SU-DHL-6 (cell line): ENCODE measurements around the gene MAP3K10.

Source experiments
- H2AFZ ChIP-seq: fragments of 200-600 bp; sonication (generic); 2 replicates; pipeline ENCODE4 v1.6.1; 2014; ENCODE audit warnings: low read depth, mild to moderate bottlenecking, moderate library complexity, mixed read lengths, antibody characterized with exemption, low read length; ENCODE audit not compliant: severe bottlenecking
- H3F3A ChIP-seq: fragments of 200-600 bp; shearing (Covaris generic); 2 replicates; pipeline ENCODE4 v1.6.0; 2016; ENCODE audit warnings: antibody characterized with exemption, mild to moderate bottlenecking; ENCODE audit not compliant: insufficient read depth
- H3K27ac ChIP-seq: fragments of 200-600 bp; sonication (generic); 2 replicates; pipeline ENCODE4 v1.5.1; 2016; ENCODE audit warnings: low read depth, mild to moderate bottlenecking, low read length, moderate library complexity, mixed read lengths
- H3K27me3 ChIP-seq: fragments of 200-600 bp; sonication (generic), shearing (Covaris generic); 2 replicates; pipeline ENCODE4 v1.6.0; 2014; ENCODE audit warnings: mild to moderate bottlenecking, low read length
- H3K36me3 ChIP-seq: fragments of 200-600 bp; sonication (generic); 2 replicates; pipeline ENCODE4 v1.6.1; 2014; ENCODE audit warnings: mild to moderate bottlenecking, low read length, mixed read lengths
- H3K4me2 ChIP-seq: fragments of 300-600, 200-600 bp; shearing (Covaris generic), sonication (generic); 2 replicates; pipeline ENCODE4 v1.6.0; 2014; ENCODE audit warnings: low read length, low read depth, mild to moderate bottlenecking; ENCODE audit not compliant: poor library complexity, severe bottlenecking
- H3K4me3 ChIP-seq: fragments of 200-600 bp; sonication (generic); 2 replicates; pipeline ENCODE4 v1.5.1; 2014; ENCODE audit warnings: antibody characterized with exemption, low read length, mild to moderate bottlenecking, mixed read lengths; ENCODE audit not compliant: insufficient read depth, poor library complexity, severe bottlenecking
- H3K79me2 ChIP-seq: fragments of 200-600 bp; sonication (generic); 2 replicates; pipeline ENCODE4 v1.6.1; 2014; ENCODE audit warnings: mild to moderate bottlenecking, low read length, moderate library complexity; ENCODE audit not compliant: insufficient read depth
- H3K9ac ChIP-seq: fragments of 200-600 bp; sonication (generic); 2 replicates; pipeline ENCODE4 v1.7.0; 2014; ENCODE audit warnings: mild to moderate bottlenecking, low read length
- H3K9me2 ChIP-seq: fragments of 200-600 bp; sonication (generic); replicated peaks from 2 replicates; pipeline ENCODE4 v1.6.1; 2014; ENCODE audit warnings: low read length; ENCODE audit not compliant: insufficient read depth
- H3K9me3 ChIP-seq: fragments of 200-600 bp; sonication (generic); 2 replicates; pipeline ENCODE4 v1.6.1; 2014; ENCODE audit warnings: low read length, mixed read lengths; ENCODE audit not compliant: insufficient read depth
- H4K20me1 ChIP-seq: fragments of 200-600 bp; sonication (generic); 2 replicates; pipeline ENCODE4 v1.6.1; 2014; ENCODE audit warnings: low read depth, mild to moderate bottlenecking, antibody characterized with exemption, low read length, moderate library complexity, mixed read lengths
- CTCF ChIP-seq: fragments of 200-600 bp; sonication (generic); IDR thresholded peaks from one replicate; pipeline ENCODE4 v1.5.1; 2017; ENCODE audit warnings: antibody characterized with exemption, mild to moderate bottlenecking, low read length, moderate library complexity; ENCODE audit not compliant: insufficient read depth, poor library complexity, severe bottlenecking
- EZH2phosphoT487 ChIP-seq: fragments of 200-600 bp; sonication (generic), shearing (Covaris generic); conservative IDR thresholded peaks from 2 replicates; pipeline ENCODE4 v1.6.1; 2018; ENCODE audit warnings: mild to moderate bottlenecking, antibody characterized with exemption, low read length, moderate library complexity, mixed read lengths

The MAP3K10 gene

GRCh38 chr19:40231057-40231456 is 39.8 kb downstream of the MAP3K10 start:
- no peak overlapping the region for H3K27ac ChIP-seq
- TF ChIP-seq EZH2phosphoT487 = no peak
- no peak for TF ChIP-seq CTCF
- H3K79me2 ChIP-seq = no peaks in the 10 kb centered on the region
- H3K9ac ChIP-seq = no peak overlapping the region
- H3K9me2 ChIP-seq = no peaks in the 10 kb centered on the region
- no peaks in the 10 kb centered on the region for H3K9me3 ChIP-seq
- no peaks in the 10 kb centered on the region for H3K36me3 ChIP-seq
- H3F3A ChIP-seq = peaks cover 9% of the 10 kb centered on the region; the same call in 1 of the 2 replicates
- no peak overlapping the region for H2AFZ ChIP-seq
- no peak overlapping the region for H3K4me3 ChIP-seq
- H3K27me3 ChIP-seq = no peaks in the 10 kb centered on the region
- H4K20me1 ChIP-seq = no peaks in the 10 kb centered on the region
- H3K4me2 ChIP-seq = no peak overlapping the region

GRCh38 chr19:40231544-40232424 is 40.6 kb downstream of the MAP3K10 start:
- no peaks in the 10 kb centered on the region for H3K79me2 ChIP-seq
- no peak overlapping the region for H3K27ac ChIP-seq
- H3K4me2 ChIP-seq = no peak overlapping the region
- H3K9me2 ChIP-seq = no peaks in the 10 kb centered on the region
- H2AFZ ChIP-seq = no peak overlapping the region
- no peaks in the 10 kb centered on the region for H4K20me1 ChIP-seq
- H3K4me3 ChIP-seq = no peak overlapping the region
- H3K36me3 ChIP-seq = no peaks in the 10 kb centered on the region
- H3K9ac ChIP-seq = no peak overlapping the region
- TF ChIP-seq EZH2phosphoT487 (no peak), CTCF (no peak)
- H3F3A ChIP-seq = peaks cover 9% of the 10 kb centered on the region; the same call in 1 of the 2 replicates
- H3K27me3 ChIP-seq = no peaks in the 10 kb centered on the region
- no peaks in the 10 kb centered on the region for H3K9me3 ChIP-seq

- H3K79me2 ChIP-seq = no peaks in the 10 kb centered on the region
- H2AFZ ChIP-seq = no peak overlapping the region
- TF ChIP-seq EZH2phosphoT487 (no peak), CTCF (no peak)
- no peak overlapping the region for H3K27ac ChIP-seq
- H3K4me2 ChIP-seq = no peak overlapping the region
- H4K20me1 ChIP-seq = no peaks in the 10 kb centered on the region
- no peaks in the 10 kb centered on the region for H3K9me3 ChIP-seq
- peaks cover 9% of the 10 kb centered on the region; the same call in 1 of the 2 replicates for H3F3A ChIP-seq
- no peaks in the 10 kb centered on the region for H3K27me3 ChIP-seq
- no peaks in the 10 kb centered on the region for H3K9me2 ChIP-seq
- H3K36me3 ChIP-seq = no peaks in the 10 kb centered on the region
- no peak overlapping the region for H3K4me3 ChIP-seq
- no peak overlapping the region for H3K9ac ChIP-seq
Measured at GRCh38 chr19:40232479-40232878, 41.3 kb downstream of the MAP3K10 start.
